Skeletal muscle cell (primary cell): ENCODE data around the gene PRSS36.
"Not testable (repeated sequence)": the region's sequence is repeated elsewhere in the genome, so short reads cannot be mapped to it uniquely, and the experiment has no call there.

ENCODE experiments used
- DNase-seq: peaks from one replicate; pipeline ENCODE4 v3.0.0-alpha.2; 2010; ENCODE audit warnings: low read depth
- H3K4me3 ChIP-seq: 2 replicates; pipeline ENCODE4 v1.5.1; 2011; ENCODE audit warnings: low read depth, mild to moderate bottlenecking, control low read depth, low read length, moderate library complexity

The PRSS36 gene

DNA sequence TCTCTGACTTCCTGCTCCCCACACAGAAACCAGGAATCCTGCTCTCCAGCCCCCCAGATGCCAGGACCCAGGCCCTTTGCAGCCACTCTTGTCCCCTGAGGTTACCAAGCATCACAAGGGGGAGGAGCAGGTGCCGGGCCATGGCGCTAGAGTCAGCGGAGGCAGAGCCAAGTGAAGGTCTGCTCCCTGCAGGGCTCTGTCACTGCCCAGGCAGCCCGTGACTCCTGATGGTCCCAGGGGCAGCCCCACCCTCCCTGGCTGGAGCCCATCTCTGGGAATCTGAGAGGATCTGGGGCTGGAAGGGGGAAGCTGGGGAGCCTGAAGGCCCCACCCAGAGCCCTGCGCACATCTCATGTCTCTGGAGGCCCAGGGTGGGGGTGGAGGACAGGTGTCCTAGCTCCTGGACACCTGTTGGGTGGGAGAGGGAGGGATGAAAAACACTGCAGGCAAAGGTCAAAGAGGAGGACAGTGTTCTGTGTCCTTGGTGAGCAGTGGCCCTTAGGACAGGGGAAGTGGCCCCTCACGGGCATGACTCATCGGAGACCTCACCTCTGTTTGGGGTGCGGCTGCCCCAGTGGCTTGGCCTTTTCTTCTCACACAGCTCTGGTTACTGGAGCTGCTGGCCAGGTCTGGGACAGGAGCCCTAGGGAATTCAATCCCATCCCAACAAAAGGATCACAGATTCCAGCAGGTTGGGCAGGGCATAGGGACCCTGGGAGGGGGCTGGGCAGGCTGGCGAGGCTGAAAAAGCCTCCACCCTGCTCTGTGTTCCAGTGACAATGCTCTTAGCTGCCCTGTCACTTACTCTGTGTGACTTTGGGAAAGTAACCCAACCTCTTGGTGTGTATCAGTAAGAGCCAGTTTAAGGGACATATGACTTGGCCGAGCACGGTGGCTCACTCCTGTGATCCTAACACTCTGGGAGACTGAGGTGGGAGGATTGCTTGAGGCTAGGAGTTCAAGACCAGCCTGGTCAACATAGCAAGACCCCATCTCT, at the start of gene PRSS36:
TSS of gene PRSS36 (minus strand) at position 173 of the 997 bp plus-strand sequence. CDS start at position 142, 31 bp downstream.
- H3K4me3 ChIP-seq: no peak within 1 kb of the TSS

DNA sequence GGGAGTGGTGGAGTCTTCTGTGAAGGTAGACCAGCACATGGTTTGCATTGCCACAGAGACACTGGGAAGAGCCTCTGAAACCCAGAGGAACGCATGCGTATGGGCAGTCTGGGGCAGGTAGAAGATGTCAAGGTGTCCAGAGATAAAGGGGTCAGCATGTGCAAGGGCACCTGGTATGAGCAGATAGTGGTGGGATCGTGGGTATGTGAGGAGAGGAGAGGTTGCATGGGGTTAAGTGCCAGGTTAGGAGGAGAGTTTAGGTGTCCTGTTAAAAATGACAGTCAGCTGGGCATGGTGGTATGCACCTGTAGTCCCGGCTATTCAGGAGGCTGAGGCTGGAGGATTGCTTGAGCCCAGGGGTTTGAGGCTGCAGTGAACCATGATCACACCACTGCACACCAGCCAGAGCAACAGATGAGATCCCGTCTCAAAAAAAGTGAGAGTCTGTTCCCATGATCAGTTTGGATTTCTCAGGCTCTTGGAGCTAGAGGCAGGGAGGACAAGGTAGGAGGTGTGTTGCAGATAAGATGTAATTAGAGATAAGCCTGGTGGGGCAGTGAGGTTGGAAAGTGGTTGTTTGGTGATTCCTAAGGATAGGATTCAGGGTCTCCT, 49.7 kb upstream of the PRSS36 start:
- DNase-seq: no peak
- no peak overlapping the region for H3K4me3 ChIP-seq

More for the DNA sequence above, at the start of gene PRSS36:
- no peak for DNase-seq

GRCh38 chr16:31198207-31198882, 48.5 kb upstream of the PRSS36 start:
- no peak for DNase-seq
- no peak overlapping the region for H3K4me3 ChIP-seq

DNA sequence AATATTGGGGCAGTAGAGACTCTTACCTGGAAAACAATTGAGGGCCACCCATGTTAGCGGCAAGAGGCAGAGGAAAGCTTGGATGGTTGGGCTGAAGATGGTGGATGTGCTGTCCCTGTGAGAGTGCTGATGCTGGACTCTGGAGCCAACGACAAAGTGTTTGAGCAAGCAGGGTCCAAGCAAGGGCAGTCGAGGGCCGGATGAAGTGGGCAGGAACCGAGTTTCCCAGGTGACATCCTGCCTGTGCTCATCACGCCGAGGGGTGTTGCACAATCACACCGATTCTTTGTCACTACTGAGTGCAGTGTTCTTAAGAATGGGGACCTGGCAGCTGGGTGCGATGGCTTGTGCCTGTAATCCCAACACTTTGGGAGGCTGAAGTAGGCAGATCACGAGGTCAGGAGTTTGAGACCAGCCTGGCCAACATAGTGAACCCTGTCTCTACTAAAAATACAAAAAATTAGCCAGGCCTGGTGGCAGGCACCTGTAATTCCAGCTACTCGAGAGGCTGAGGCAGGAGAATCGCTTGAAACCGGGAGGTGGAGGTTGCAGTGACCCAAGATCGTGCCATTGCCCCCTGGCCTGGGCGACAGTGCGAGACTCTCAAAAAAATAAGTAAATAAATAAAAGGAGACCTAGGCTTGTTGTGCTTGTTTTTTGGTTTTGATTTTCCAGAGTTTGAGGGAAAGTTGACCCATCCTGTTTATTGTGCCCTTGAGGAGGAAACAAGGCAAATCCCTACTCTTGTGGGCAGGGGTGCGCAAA, 46.6 kb upstream of the PRSS36 start:
- no peak overlapping the region for H3K4me3 ChIP-seq
- DNase-seq: no peak

DNA sequence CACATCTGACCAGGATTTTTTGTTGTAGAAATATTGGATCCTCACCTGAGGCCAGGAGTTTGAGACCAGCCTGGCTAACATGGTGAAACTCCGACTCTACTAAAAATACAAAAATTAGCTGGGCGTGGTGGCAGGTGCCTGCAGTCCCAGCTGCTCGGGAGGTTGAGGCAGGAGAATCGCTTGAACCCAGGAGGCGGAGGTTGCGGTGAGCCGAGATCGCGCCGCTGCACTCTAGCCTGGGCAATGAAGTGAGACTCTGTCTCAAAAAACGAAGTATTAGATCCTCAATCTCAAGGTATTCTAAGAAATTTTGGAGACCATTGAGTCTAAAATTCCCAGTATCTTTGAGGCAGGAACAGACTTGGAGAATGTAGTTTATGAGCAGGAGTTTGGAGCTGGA, 46.0 kb upstream of the PRSS36 start:
- not testable (repeated sequence) for H3K4me3 ChIP-seq, DNase-seq

- H3K4me3 ChIP-seq: no peak overlapping the region
- DNase-seq: no peak
Measured at GRCh38 chr16:31194898-31195297, 45.0 kb upstream of the PRSS36 start.

GRCh38 chr16:31193874-31194273, 44.0 kb upstream of the PRSS36 start:
- no peak for DNase-seq
- no peak overlapping the region for H3K4me3 ChIP-seq

GRCh38 chr16:31192856-31193642, 43.2 kb upstream of the PRSS36 start:
- no peak overlapping the region for H3K4me3 ChIP-seq
- DNase-seq: no peak

- H3K4me3 ChIP-seq: no peak overlapping the region
- no peak for DNase-seq
Measured at GRCh38 chr16:31191697-31192428, 42.0 kb upstream of the PRSS36 start.

GRCh38 chr16:31190818-31191444, 41.1 kb upstream of the PRSS36 start:
- DNase-seq: no peak

DNA sequence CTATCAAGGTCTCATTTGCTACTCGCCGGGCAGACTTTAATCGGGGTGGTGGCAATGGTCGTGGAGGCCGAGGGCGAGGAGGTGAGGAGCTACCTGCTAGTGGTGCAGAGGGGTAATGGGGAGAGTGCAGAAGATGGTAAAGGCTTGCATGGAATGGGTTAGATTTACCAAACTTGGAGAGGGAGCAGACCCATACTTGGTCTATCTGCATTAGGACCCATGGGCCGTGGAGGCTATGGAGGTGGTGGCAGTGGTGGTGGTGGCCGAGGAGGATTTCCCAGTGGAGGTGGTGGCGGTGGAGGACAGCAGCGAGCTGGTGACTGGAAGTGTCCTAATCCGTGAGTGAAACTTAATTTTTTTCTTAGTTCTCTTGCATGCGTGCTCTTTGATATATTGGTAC, 40.2 kb upstream of the PRSS36 start:
- no peak overlapping the region for H3K4me3 ChIP-seq
- DNase-seq: no peak

More at GRCh38 chr16:31190818-31191444, 41.1 kb upstream of the PRSS36 start:
- H3K4me3 ChIP-seq: no peak overlapping the region

- H3K4me3 ChIP-seq: no peak overlapping the region
- no peak for DNase-seq
Measured at GRCh38 chr16:31189412-31189778, 39.5 kb upstream of the PRSS36 start.

DNA sequence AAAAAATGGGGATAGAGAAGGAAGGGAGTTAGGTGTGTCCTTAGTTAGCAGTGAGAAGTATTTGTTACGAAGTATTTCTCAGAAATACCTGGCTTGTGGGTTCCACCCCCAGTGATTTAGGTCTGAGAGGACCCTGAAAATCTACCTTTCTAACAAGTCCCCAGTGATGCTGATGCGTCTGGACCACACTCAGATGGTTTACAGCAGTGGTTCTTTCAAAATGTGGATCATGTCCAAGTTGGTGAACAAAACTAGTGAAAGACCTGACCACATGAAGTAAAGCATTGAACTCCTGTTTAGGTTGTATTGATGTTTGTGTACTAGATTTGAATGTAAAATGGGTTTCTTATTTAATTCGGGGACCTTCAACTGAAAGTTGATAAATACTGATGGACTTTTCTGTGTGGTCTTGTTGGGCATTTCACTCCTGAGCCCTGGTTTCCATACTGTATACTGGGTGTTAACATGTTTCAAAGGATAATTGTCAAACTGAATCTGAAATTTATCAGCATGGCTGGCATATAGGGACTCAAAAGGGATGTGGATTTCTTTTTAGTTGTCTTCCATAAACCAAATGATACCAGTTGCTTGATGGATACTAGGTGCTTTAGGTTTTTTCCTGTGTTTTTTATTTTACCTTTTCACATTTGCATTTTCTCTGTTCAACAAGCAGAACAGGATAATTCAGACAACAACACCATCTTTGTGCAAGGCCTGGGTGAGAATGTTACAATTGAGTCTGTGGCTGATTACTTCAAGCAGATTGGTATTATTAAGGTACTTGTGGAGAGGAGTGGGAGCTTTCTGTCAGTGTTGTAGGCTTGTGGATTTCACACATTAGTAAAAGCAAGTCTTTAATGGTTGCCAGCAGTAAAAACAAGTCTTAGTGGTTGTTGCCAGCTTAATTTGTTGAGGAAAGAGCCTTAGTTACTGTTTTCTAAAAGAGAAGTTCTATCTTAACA, 38.9 kb upstream of the PRSS36 start:
- H3K4me3 ChIP-seq: no peak overlapping the region
- DNase-seq: no peak

- DNase-seq: no peak
- H3K4me3 ChIP-seq: no peak overlapping the region
Measured at GRCh38 chr16:31187808-31188189, 37.9 kb upstream of the PRSS36 start.

DNA sequence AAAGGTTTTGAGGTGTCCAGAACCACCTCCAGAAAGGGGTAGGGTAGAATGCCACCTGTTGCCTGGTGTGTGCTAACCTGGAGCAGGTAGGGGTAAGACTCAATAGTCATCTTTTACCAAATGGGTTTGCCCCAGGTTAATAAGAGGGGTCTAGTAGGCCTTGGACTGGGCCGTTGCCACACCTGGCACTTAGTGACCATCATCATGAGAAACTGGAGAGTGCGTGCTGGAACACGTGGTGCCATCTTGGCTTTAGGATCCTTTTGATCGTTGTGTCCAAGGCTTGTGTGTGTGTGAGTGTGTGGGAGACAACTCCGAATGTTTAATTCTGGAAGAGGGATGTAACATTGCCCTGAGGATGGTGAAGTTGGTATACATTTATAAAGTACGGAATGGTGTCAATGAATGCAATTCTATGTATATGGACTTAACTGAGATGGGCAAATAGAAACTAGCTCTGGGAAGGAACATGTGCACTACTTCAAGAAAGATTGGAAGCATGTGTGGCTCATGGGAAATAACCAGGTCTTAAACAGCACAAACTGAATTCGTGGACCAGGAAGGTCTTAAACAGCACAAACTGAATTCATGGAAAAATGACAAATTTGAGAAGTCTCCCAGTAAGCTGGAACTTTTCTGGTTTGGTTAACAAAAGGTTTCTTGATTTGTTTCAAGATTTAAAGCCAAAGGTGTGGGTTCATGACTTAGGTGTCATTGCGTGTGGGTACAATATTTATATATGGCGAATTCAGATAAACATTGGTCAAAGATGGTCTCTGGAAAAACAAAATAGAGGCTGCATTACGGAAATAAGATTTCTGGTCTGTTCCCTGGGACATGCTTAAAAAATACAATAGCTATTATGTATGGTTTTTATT, 37.3 kb upstream of the PRSS36 start:
- DNase-seq: no peak
- no peak overlapping the region for H3K4me3 ChIP-seq

GRCh38 chr16:31186176-31186575, 36.3 kb upstream of the PRSS36 start:
- DNase-seq: no peak

More at GRCh38 chr16:31186176-31186575, 36.3 kb upstream of the PRSS36 start:
- H3K4me3 ChIP-seq: no peak overlapping the region
